Measurements from ENCODE around the gene CYP2J2.
A peak's percentile ranks its signal among the peaks of the same experiment; 100 is the strongest.
"Not testable (repeated sequence)": the region's sequence is repeated elsewhere in the genome, so short reads cannot be mapped to it uniquely, and the experiment has no call there.

CYP2J2 gene

DNA sequence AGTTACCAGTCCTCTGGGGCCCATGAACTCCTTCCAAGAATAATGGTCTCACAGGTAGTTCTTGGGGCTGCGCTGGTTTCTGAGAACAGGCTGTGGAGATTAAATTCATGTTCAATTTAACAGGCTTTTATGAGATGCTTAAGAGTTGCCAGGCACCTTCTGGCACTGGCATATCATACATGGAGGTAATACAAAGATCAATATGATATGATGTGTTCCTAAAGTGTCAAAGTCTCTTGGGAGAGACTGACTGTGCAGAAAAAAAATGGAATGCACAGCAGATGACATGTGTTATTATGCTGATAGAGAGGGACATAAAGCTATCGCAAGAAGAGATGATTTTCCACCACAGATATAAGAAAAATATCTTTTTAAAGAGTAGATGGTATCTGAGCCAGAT lies 6.8 kb downstream of the CYP2J2 start:
- no peak for DNase-seq (ENCODE audit: low read depth)

DNA sequence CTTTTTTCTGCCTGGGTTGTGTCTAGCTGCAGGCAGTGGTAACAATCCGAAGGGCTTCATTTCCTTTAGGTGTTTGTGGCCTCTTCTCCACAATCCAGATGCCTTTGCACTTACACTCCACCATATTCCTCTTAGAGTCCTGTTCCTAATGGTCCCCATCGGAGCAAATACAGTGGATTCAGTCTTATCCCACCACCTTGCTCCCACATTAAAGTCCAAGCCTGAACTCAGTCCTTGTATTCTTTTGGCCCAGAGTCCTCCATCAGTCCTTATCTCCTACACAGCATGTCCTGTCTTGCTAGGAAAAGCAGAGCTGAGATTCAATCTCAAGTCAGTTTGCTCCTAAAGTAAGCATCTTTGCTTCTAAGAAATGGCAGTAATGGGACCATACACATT lies 8.8 kb downstream of the CYP2J2 start:
- DNase-seq (ENCODE audit: low read depth), result no peak

DNA sequence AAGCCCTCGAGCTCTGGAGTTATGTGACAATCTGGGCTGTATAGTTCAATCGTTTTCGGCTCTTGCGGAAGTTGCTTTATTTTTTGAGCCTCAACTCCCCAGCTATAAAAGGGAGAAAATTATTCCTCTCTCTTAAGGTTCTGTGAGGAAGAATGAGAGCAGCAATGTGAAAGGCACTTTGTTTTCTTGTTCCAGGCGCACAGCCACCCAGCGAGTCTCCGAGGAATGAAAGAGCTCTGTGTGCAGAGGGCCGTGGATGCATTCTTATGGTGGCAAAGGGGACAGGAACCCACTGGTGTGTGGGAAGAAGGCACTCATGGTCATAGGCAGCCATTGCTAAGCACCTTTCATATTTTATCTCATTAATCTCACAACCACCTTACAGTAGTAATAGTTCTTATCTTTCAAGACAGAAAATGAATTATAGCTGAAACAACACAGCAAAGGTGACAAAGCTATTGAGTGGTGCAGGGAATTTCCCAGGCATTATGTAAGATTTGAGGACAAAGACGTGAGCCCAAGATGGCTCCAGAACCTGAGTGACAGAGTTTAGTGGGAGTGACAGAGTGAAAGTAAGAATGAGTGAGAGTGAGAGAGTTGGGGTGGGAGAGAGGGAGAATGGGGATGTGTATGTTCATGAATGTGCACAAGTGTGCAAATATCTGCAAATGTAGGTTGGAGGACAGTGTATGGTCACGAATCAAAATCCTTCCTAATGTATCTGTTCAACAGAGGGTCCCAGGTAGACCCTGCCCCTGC lies 9.4 kb downstream of the CYP2J2 start:
- no peak for DNase-seq (ENCODE audit: low read depth)

GRCh38 chr1:59915516-59915915 lies 11.1 kb downstream of the CYP2J2 start:
- DNase-seq (ENCODE audit: low read depth), result no peak

DNA sequence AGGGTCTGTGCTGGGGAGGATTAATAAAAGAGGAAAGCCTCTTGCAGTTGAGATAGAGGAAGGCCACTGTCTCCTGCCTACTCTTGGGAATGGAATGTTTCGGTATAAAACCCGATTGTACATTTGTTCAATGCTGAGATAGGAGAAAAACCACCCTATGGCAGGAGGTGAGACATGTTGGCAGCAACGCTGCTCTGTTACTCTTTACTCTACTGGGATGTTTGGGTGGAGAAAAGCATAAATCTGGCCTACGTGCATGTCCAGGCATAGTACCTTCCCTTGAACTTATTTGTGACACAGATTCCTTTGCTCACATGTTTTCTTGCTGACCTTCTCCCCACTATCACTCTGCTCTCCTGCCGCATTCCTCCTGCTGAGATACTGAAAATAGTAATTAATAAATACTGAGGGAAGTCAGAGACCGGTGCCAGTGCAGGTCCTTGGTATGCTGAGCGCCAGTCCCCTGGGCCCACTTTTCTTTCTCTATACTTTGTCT lies 11.7 kb downstream of the CYP2J2 start:
- not testable (repeated sequence) for DNase-seq (ENCODE audit: low read depth)

GRCh38 chr1:59908682-59909081 lies 17.9 kb downstream of the CYP2J2 start:
- DNase-seq (ENCODE audit: low read depth), result no peak

GRCh38 chr1:59908084-59908483 lies 18.5 kb downstream of the CYP2J2 start:
- DNase-seq (ENCODE audit: low read depth), result no peak

GRCh38 chr1:59906931-59907330 lies 19.6 kb downstream of the CYP2J2 start:
- no peak for DNase-seq (ENCODE audit: low read depth)

GRCh38 chr1:59903141-59903754 lies 23.3 kb downstream of the CYP2J2 start:
- DNase-seq (ENCODE audit: low read depth), result no peak

DNA sequence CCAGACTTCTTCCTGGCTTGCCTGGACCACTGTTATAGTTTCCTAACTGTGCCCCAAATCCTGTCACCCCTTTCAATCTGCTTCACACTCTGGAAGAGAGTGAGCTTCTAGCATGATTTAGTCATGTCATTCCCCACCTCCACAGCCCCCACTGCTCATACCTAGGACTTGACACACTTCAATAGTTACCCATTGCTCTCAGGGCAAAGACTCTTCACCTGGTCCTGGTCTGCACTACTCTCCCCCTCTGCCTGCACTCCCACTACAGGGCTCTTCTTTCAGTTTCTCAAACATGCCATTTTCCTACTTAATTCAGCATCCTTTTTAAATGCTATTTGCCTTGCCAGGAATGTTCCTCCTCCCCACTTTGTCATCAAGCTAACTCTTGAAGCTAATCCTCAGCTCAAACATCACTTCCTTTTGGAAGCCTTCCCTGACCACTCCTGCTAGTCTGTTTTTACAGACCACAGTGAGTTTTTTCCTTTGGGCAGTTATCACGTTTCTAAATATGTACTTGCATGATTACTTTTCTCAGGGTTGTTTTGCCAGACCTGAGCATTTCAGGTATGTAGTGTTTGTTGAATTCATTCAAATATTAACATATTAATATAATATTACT lies 24.7 kb downstream of the CYP2J2 start:
- DNase-seq (ENCODE audit: low read depth), result no peak

DNA sequence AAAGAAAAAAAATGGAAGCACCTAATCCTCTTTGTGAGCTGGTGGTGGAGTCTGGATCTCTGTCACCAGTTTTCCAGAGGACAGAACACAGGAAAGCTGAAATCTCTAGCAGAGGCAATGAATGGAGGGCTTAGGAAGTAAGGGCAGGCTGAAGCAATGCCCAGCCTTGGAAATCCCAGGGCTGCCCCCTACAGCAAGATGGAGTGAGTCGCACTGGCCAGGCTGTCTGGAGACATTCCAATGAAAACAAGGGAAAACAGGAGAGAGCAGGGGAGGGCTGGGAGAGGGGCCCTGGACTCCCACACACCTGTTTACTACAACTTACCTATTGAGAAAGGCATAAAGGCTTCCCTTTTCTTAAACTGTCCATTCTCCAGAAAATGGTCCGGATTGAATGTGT lies 25.9 kb downstream of the CYP2J2 start:
- DNase-seq (ENCODE audit: low read depth), result no peak

GRCh38 chr1:59898927-59899326 lies 27.6 kb downstream of the CYP2J2 start:
- no peak for DNase-seq (ENCODE audit: low read depth)

DNA sequence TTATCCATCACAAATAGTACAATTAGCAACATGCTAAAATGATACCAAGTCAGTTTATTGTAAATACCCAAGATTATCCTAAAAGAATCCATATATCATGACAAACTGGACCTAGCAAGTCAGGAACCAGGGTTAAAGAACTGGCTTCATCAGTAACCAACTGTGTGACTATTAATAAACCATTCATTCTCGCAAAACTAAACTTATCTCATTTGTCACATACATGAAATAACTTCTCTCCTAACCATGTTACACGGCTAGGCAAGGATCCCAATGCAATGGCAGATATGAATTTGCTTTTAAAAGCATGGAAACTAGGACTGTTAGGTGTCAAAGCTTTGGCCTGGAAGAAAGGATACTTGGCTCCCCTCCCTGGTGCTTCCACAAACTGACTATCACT lies 29.4 kb downstream of the CYP2J2 start:
- no peak for DNase-seq (ENCODE audit: low read depth)

DNA sequence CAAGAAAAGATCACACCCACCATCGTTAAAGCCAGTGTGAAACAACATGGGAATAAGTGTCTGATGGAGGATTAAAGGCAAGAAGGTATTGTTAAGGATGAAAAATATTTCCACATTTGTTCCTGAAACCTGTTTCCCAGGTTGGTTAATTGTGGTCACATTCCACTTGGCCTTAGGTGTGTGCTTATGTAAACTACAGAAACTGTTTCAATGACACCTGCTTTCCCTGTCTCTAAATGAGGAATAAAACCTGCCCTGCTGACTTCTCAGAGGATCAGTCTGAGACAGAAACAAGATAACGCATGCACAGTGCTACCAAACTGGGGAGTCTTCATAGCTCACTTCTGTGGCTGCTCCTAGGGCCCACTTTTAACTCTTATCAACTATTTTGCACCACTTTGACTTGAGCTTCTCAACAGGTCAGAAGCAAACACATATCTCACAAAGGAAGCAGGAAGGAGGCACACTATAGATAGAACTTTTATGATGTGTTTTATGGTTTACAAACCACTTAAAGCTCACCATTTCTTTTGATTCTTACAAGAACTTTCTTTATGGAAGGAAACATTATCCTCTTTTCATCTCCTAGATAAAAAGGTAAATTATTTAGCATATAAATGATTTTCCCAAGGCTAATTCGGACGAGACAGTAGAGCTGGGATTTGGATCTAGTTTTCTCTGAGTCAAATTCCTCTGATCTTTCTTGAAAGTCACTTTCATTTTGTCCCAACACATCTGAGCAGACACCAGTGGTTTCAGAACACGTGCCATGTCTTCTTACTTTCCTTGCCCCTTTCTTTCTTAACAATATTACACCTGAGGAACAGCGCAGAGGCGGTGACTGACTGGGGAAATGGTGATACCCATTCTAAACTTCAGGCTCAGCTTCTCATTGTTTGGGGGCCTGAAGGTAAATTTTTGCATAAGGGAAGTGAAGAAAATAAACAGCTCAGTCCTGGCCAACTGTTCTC lies 33.4 kb downstream of the CYP2J2 start:
- no peak for DNase-seq (ENCODE audit: low read depth)

- DNase-seq (ENCODE audit: low read depth), result no peak
These were observed 41.3 kb downstream of the CYP2J2 start for GRCh38 chr1:59885160-59885832.

DNA sequence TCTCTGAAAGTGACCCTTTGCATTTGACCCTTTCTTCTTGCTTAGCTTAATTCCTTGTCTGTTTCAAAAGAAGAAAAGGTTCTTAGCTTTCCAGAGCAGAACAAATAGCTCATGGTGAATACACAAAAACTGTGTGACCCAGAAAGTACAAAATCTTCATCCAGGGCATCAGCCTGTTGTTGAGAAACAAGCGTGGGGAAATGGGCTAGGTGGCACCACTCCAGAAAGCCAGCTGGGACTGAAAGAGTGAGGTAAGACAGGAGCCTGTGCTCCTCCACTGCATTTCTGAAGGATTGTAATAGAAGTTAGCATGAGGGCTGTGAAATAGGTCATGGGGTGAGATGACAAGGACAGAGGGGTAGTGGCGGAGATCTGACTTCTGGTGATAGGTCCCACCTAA lies 45.8 kb downstream of the CYP2J2 start:
- DNase-seq (ENCODE audit: low read depth), result no peak

DNA sequence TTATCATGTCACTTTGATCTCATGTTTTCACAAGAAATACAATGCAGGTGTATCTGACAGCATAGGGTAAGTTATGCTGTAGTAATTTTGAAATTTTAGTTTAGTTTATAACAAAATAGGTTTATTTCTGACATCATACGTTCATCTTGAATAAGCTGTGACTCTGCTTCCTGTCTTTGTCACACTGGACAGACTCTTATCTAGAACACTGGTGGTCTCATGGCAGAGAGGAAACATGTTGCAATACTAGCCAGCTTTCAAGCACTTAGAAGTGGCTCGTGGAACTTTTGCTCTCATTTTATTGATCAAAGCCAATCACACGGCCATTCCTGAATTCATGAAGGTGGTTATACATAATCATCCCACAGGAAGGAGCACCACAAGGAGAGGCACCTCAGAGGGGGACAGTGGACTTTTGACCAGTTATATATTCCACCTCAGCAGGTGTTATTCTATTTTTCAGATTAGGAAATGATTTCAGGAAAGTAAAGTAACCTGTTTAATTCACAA lies 46.5 kb downstream of the CYP2J2 start:
- no peak for DNase-seq (ENCODE audit: low read depth)

DNA sequence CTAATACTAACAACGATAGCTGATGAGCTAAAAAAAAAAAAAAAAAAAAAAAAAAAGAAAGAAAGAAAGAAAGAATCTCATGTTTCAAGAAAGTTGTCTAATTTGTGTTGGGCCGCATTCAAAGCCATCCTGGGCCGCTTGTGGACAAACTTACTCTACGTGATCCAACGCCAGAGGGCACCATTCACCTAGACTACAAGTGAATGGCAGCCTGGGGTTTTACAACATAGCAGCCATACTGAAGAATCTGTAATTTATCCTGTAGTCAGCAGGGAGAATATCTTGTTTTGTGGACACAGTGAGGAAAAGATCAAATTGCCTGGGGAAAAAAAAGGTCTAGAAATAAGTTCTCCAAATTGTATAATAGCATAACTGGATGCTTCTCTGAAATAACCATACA lies 47.0 kb downstream of the CYP2J2 start:
- peak; percentile 48 for DNase-seq (ENCODE audit: low read depth)

DNA sequence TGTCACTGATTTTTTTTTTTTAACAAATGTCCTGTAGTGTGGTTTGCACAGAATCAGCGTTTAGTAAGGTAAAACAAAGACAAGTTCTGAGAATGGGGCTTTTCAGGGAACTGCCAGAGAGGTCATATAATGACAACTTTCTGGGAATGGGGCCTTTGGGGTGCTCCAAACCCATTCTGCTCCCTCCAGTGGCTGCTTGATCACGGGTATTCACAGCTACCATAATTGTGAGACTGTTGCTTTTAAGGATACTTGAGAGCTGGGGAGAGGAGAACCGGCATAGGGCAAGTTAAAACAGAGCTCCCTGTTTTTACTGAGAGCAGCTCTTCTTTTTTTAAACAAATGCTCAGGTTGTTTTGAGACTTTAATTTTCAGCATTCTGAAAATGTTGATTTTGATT lies 48.2 kb downstream of the CYP2J2 start:
- no peak for DNase-seq (ENCODE audit: low read depth)

DNA sequence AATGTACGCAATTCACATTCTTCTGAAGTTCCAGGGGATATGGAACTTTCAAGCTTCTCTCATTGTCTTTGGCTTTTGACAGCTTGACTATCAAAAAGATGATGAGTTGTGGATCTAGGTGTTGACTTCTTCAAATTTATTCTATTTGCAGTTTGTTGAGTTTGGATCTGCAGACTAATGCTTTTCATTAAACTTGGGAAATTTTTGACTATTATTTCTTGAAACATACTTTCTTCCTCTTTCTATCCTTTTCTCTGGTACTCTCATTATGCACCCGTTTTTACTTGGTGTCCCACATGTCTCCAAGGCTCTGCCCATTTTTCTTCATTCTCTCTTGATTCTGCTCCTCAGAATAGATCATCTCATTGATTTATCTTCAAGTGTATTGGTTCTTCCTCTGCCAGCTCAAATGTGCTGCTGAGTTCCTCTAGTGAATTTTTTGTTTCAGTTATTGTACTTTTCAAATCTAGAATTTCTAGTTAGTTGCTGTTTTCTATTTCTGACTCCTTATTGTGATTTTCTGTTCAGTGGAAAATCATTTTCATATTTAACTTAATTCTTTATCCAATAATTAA lies 49.4 kb downstream of the CYP2J2 start:
- no peak for DNase-seq (ENCODE audit: low read depth)

- no peak for DNase-seq (ENCODE audit: low read depth)
These were observed 54.8 kb downstream of the CYP2J2 start for GRCh38 chr1:59871746-59872145.
